A375 (cell line): ENCODE data around the gene TCAP. TPM values are rescaled to one million over a fixed set of nuclear protein-coding genes. Genes with fewer than 3 reads are reported as not detected.

Source experiments
- total RNA-seq: library from RNA; depleted of rRNA; stranded (reverse); fragments of >200 nt; shearing (Covaris generic); gene quantifications from 2 replicates; pipeline ENCODE4 v1.2.3, GENCODE V29; 2014; rRNA removed

The TCAP gene, protein sequence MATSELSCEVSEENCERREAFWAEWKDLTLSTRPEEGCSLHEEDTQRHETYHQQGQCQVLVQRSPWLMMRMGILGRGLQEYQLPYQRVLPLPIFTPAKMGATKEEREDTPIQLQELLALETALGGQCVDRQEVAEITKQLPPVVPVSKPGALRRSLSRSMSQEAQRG
- 1.1 and 1.6 TPM in 2 replicates for total RNA-seq

DNA sequence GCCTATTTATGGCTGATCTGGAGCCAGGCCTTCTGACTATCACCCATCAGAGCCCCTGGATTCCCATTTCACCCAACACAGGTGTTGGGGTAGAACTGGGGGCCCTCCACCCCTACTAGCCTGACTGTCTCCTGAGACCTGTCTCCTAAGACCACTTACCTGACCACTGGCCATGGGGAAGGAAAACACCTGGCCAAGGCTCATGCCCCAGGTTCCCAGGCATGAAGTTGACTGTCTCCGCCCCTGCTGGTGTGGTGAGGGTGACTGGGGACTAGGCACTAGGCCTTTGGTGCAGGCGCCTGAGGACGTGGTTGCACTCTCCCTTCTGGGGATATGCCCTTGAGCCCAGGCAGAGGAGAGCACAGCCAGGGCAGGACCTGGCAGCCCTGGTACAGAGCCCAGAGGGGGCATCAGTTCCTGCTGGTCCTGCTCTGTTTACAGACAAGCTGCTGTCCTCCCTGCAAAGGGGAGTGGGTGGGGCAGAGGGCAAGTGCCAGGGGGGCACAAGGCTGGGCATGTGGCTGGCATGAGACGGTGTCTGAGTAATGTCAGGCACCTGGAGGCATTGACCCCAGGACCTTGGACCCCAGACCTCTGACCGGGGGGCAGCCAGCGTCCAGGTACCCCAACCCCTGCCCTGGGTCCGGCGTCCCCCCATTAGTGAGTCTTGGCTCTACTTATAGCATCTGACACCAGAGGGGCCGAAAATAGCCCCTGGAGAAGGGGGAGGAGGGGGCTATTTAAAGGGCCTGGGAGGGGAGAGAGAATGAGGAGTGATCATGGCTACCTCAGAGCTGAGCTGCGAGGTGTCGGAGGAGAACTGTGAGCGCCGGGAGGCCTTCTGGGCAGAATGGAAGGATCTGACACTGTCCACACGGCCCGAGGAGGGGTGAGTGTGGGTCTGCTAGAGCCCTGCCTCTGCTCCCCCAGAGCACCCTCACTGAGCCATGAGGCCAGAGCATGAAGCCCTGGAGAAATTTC lies at the start of gene TCAP:
TSS of gene TCAP (plus strand) at position 769 of the 981 bp plus-strand sequence. CDS start at position 780, 11 bp downstream.

DNA sequence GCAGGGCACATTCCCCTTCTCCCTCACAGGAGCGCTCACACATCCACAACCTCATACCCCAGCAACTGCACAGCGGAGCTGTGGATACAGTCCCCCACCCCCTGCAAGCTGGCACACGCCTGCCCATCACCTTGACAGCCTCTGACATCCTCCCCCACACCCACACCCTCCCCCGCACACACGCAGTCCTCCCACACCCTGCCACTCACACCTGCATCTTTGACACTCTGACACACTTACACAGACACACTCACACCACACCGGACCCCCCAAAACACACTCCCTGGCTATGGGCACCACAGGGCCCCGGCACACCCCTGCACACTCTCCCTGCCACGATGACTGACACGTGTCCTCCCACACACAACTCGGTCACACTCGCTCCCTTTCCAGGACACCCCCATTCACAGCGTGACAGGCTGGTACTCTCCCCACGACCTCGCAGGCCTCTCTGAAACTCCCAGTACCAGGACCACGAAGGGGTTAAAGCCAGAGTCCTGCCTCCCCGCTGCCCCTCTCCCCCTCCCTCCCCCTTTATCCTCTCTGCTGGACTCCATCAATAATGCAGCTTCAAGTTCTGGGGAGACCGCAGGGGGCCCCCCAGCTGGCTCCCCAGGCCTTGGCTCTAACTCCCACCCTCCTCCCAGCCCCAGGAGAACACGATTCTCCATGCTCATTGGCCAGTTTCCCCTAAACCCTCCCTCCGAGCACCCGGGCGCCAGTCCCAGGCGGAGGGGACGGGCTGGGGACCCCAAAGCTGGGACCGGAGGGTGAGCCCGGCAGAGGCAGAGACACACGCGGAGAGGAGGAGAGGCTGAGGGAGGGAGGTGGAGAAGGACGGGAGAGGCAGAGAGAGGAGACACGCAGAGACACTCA lies 38.7 kb upstream of the TCAP start, which contains the start of gene PPP1R1B:
TSS of gene PPP1R1B (plus strand) at position 782 of the 876 bp plus-strand sequence. CDS start 441 bp downstream, outside the sequence.

DNA sequence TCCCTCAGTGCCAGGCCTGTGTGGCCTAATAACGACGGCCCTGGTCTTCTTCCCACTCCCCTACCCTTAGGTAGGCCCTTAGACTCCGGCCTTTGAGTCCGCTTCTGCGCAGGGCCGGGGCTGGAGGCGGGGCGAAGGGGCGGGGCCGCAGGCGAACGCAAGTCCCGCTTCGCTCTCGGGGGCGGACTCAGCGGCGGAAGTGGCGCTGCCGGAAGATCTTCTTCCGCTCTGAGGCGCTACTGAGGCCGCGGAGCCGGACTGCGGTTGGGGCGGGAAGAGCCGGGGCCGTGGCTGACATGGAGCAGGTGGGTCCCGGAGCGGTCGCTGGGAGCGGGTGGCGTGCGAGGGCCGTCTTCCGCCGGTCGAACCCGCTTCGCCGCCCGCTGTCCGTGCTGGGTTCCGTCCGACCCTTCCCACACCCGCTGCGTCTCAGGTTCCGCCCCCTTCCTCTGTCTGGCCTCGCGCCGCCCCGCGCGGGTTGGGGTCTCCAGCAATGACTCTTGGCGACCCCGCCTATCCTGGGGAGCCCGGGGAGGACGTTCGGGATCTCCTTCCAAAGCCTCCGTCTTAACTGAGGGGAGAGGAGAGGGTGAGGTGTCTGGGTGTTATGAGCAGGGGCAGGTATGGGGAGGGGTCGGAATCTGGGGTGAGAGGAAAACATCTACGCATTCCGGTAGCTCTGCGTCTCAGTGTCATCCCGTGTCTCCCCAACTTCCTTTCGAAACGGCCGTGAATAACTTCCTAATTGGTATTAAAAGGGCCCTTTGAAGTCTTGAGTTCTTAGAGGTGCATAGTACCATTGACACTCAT lies 28.0 kb upstream of the TCAP start, which contains the start of gene STARD3:
TSS of gene STARD3 (plus strand) at position 218 of the 810 bp plus-strand sequence. CDS start 16,388 bp downstream, outside the sequence.

DNA sequence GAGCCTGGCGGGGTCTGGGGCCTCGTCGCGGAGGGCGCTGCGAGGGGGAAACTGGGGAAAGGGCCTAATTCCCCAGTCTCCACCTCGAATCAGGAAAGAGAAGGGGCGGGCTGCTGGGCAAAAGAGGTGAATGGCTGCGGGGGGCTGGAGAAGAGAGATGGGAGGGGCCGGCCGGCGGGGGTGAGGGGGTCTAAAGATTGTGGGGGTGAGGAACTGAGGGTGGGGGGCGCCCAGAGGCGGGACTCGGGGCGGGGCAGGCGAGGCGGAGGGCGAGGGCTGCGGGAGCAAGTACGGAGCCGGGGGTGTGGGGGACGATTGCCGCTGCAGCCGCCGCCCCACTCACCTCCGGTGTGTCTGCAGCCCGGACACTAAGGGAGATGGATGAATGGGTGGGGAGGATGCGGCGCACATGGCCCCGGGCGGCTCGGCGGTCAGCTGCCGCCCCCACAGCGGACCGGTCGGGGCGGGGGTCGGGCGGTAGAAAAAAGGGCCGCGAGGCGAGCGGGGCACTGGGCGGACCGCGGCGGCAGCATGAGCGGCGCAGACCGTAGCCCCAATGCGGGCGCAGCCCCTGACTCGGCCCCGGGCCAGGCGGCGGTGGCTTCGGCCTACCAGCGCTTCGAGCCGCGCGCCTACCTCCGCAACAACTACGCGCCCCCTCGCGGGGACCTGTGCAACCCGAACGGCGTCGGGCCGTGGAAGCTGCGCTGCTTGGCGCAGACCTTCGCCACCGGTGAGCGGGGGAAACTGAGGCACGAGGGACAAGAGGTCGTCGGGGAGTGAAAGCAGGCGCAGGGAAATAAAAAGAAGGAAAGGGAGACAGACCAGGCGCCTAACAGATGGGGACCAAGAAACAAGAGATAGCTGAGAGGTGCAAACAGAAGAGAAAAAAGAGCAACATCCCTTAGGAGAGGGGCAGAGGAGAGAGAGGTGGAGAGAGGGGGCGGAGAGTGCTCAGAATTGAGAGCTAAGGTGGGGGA lies 3.1 kb downstream of the TCAP start, which contains the start of gene PNMT:
TSS of gene PNMT (plus strand) at position 509 of the 980 bp plus-strand sequence. CDS start at position 532, 23 bp downstream.

DNA sequence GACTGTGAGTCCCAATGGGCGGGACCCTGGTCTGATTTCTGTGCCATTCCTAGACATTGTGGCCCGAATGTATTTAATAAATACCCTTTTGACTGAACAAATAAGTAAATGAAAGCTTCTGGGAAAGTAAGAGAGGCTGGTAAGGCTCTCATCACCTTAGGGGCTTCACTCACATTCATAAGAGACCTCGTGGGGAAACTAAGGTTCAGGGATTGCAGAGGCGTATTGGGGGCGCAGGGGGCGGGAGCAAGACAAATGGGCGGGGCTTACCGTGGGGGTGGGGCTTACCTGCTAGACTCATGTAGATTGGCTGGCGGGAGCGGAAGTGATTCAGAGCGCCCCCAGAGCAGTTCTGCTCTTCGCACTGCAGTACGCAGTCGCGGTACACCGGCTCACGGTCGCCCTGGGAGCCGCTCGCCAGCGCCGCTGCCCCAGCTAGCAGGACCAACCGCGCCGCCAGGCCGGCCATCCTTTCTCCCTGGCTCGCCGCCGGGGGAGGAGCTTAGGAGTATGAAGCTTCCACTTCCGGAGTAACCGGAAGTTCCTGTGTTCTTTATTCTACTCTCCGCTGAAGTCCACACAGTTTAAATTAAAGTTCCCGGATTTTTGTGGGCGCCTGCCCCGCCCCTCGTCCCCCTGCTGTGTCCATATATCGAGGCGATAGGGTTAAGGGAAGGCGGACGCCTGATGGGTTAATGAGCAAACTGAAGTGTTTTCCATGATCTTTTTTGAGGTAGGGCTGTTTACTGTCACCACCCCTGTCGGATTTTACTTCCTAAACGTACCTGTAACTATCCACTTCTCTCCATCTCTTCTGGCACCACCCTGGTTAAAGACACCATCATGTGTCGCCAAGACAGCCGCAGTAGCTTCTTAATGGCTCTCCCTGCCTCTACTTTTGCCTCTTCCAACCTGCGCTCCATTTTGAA lies 22.7 kb downstream of the TCAP start, which contains the start of gene PGAP3:
TSS of gene PGAP3 (minus strand) at position 512 of the 929 bp plus-strand sequence. CDS start at position 469, 43 bp downstream.

DNA sequence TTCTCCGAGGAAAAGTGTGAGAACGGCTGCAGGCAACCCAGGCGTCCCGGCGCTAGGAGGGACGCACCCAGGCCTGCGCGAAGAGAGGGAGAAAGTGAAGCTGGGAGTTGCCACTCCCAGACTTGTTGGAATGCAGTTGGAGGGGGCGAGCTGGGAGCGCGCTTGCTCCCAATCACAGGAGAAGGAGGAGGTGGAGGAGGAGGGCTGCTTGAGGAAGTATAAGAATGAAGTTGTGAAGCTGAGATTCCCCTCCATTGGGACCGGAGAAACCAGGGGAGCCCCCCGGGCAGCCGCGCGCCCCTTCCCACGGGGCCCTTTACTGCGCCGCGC lies 34.6 kb downstream of the TCAP start, which contains the start of gene ERBB2:
TSS of gene ERBB2 (plus strand) at position 247 of the 330 bp plus-strand sequence. CDS start 175 bp downstream, outside the sequence.

Other genes with a start within 250 kb of the TCAP start
- gene MED1, start 214.1 kb upstream of the TCAP start, total RNA-seq: 27.1 and 29.2 TPM in 2 replicates
- gene CDK12, start 203.9 kb upstream of the TCAP start, total RNA-seq: 45.3 and 48.8 TPM in 2 replicates
- gene NEUROD2, start 57.4 kb upstream of the TCAP start, total RNA-seq: not detected in 2 replicates
- 1.4 TPM in 2 replicates for gene PPP1R1B, start 38.4 kb upstream of the TCAP start, total RNA-seq
- 37.3 and 37.7 TPM in 2 replicates for gene STARD3, start 28.2 kb upstream of the TCAP start, total RNA-seq
- gene PNMT, start 3.1 kb downstream of the TCAP start, total RNA-seq: 0.60 and 0.96 TPM in 2 replicates
- gene PGAP3, start 22.7 kb downstream of the TCAP start, total RNA-seq: 12.2 and 13.9 TPM in 2 replicates
- 31.3 and 44.2 TPM in 2 replicates for gene ERBB2, start 34.7 kb downstream of the TCAP start, total RNA-seq
- 92.9 and 99.2 TPM in 2 replicates for gene MIEN1, start 65.2 kb downstream of the TCAP start, total RNA-seq
- gene GRB7, start 72.6 kb downstream of the TCAP start, total RNA-seq: 0.38 TPM in 1 of 2 replicates, not detected in the other
- 0.08 and 0.29 TPM in 2 replicates for gene IKZF3, start 199.0 kb downstream of the TCAP start, total RNA-seq
- not detected in 2 replicates for gene ZPBP2, start 202.9 kb downstream of the TCAP start, total RNA-seq